ENCODE measurements around the gene ANLN.
A peak's percentile ranks its signal among the peaks of the same experiment; 100 is the strongest.
"Not testable (repeated sequence)": the region's sequence is repeated elsewhere in the genome, so short reads cannot be mapped to it uniquely, and the experiment has no call there.

The ANLN gene

GRCh38 chr7:36416251-36416650 is 26.6 kb downstream of the ANLN start:
- no peak for DNase-seq

GRCh38 chr7:36420307-36420706 is 30.6 kb downstream of the ANLN start:
- no peak for DNase-seq

DNA sequence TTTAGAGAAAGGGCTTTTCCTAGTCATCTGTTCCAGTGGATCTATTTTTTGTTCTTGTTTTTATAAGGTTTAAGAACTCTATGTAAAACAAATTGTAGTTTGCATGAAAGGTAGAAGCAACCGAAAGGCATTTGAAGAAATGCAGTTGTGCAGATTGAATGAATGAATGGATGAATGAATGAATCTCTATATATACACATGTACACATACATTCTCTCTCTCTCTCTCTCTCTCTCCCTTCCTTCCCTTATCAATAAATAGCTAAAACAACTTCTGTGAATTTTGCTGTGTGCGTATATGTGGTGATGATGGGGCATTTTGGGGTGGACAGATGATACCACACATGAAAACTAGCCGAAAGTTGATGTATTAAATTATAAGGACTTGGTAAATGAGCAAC is 32.4 kb downstream of the ANLN start:
- DNase-seq = no peak

DNA sequence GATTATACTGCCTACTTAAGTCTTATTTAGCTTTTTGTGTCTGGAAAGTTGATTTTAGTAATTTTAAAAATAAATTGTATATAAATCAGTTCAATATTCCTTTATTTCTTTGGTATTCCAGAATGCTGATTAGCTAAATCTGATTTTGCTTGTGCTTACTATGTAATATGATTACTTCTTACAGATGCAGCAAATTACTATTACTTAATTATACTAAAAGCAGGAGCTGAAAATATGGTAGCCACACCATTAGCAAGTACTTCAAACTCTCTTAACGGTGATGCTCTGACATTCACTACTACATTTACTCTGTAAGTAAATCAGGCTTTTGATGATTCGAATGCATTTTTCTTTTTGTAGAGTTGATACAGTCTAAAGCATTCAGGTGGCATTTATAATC is 34.0 kb downstream of the ANLN start:
- no peak for DNase-seq

DNA sequence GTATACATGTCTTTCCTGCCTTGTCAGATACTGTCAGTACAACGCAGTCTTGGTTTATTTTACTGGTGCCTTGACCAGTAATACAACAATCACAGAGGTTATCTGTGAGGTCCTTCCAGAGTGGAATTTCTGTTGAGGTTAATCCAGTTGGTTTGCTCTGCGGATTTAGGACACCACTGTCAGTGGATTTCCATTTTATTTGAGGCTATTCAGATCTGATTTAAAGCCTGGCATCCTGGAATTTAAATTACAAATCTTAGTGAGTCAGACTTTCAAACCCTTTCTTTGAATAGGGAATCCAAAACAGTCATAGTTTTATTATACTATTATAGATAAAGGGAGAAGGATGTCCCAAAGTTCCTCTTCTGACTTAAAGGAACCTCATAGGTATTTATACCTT is 40.5 kb downstream of the ANLN start:
- DNase-seq = no peak

DNA sequence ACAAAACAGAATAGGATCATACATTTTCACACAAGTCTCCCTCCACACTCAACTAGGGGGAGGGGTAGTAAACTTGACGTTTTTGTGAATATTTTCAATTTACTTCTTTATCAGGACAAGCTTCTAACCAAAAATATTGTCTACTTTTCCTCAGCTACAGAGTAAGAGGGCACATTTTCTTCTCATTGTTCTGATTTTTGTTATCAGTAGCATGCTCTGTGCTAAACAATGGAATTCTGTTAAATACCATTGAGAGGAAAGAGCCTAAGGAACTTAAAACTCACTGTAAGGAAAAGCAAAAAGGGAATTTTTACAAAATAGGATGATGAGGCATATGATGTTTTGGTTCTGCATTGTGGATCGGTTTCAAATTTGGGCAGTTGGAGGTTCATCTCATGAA is 41.2 kb downstream of the ANLN start:
- DNase-seq = no peak

GRCh38 chr7:36438211-36438610 is 48.5 kb downstream of the ANLN start:
- DNase-seq = no peak

- DNase-seq = no peak
These were observed 50.0 kb downstream of the ANLN start for GRCh38 chr7:36439624-36440023.

DNA sequence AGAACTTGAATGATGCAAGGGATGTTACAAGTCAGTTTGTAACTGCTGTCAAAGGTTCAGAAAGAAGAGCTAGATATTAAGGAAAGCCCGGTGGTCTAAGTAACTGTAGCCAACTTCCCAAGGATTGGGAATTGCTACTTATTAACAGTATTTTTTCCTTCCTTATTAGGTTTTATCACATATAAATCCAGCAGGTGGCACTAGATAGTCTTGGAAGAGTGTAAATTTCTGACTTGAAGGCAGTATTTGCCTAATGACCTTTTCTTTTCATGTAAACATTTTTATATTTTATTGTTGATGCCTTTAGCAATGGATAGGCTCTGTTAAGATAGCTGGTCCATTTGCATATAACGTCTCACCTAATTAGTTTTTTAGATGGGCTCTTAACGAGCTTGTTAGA is 51.2 kb downstream of the ANLN start:
- peak in 1 of 14 donors; percentile 46 for DNase-seq

GRCh38 chr7:36441344-36442022 is 51.8 kb downstream of the ANLN start:
- DNase-seq = peak in 1 of 14 donors; percentile 57

DNA sequence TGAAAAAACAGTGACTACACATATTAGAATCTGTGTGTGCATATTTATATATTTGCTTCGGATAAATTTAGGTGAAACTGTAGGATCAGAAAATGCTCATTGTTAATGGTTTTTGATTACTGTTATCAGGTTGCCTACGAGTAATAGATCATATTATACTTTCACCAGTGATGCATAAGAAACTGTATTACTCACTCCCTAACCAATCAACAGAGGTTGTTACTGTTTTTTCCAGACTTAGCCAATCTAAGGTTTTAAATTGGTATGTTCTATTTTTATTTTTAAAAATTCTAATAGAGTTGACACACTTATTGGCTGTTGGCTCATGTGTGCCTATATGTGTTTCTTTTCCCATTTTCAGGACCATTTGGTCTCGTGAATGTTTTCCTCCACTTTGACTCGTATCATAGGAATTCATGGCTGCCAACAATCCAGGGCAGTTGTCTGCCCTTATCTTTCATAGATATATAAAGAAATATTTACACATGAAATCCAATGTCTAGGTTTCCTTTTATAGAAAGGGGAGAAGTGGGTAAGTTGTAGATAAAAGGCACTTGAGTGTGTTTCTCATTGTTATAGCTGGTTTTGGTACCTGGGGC is 59.2 kb downstream of the ANLN start:
- no peak for DNase-seq

DNA sequence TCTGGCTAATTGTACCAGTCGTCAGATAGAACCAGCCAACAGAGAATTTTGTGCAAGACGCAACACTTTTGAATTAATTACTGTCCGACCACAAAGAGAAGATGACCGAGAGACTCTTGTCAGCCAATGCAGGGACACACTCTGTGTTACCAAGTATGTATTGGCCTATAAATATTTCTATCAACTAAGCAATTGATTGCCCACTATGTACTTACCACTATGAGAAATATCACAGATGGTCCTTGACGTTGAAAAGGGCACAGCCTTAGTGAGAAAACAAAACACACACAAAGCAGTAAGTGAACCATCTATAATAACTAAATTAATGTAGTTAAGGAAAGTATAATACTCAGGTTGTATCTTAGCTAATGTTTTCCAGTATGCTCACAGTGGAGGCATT is 60.0 kb downstream of the ANLN start:
- DNase-seq = no peak

DNA sequence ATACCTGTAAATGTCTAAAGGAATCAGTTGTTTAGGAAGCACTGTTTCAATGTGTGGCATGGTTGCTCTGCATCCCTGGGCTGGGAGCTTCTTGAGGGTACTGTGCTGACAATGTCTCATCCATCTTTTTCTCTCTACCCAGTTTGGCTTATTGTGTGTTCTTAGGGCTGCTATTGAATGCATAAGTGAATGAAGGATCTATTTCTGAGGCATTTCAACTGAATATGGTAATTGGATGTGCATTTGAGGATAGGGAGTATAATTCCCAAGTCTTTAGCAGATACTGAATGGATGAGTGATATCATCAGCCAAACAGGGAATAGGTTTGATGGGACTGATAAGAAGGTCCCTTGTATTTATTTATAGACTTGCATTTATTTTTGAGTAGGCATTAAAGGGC is 64.1 kb downstream of the ANLN start:
- no peak for DNase-seq

DNA sequence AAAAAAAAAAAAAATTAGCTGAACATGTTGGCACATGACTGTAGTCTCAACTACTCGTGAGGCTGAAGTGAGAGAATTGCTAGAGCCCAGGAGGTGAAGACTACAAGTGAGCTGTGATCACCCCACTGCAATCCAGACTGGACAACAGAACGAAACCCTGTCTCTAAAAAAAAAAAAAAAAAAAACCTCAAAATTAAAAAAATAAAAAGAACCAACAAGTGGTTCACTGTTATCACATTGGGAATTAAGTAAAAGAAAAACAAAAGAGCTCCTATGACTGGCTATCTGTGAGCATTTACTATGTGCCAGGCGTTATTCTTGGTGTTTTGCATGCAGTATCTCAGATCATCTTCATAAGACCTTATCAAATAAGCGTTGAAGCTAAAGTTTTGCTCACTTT is 66.0 kb downstream of the ANLN start:
- DNase-seq = no peak

DNA sequence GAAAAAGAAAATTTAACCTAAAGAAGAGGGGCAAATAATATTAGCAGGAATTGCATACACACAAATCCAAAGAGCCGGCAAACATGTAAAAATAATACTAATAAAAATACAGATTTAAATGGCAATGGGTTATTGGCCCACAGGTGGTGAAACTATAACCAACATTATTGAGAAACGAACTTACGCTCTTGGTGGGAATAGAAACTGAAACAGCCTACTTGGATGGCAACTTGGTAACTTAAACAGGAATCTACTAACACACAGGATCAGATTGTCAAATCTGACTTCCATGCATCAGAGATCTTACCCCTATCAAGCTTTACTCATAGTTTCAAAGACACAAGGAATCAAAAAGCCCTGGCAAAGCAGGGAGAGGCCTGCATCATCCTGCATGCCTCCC is 66.5 kb downstream of the ANLN start:
- no peak for DNase-seq

DNA sequence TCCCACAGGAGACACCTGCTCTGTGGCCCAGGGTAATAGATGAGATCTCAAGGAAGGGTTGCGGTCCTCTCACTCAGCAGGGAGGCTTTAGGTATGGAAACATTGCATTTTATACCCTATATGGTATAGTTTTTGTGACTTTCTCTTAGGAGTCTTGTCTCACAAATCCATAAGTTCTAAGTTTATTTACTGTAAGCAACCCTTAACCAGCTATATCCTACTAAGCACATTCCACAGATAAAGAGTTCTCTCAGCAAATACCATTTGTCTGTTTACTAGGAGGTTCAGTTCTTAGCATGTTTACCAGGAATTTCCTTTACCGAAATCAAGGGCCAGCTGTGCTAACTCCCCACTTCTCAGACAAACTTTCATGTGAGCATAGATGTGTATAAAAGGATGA is 66.9 kb downstream of the ANLN start:
- no peak for DNase-seq

GRCh38 chr7:36459236-36459960 is 69.7 kb downstream of the ANLN start:
- no peak for DNase-seq

GRCh38 chr7:36460811-36461429 is 71.3 kb downstream of the ANLN start:
- no peak for DNase-seq

DNA sequence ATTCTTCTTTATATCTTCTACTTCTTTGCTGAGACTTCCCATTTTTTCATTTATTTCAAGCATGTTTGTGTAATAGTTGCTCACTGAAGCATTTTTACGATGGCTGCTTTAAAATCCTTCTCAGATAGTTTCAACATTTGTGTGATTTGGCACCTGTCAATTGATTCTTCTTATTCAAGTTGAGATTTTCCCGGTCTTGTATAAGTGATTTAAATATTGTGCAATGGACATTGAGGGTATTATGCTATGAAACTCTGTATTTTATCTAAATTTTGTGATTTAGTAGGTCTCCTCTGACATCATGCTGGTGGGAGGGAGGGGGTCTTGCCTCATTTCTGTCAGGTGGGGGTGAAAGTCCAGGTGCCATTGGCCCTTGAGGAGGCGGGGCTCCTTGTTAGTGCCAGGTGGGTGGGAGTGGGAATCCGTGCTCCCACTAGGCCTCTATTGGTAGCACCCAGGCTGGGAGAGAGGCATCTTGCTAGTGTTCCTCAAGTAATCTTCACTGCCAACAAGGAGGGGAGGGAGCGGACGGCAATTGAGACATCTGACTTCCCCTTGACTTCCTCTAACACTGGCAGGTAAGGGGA is 73.0 kb downstream of the ANLN start:
- no peak for DNase-seq

DNA sequence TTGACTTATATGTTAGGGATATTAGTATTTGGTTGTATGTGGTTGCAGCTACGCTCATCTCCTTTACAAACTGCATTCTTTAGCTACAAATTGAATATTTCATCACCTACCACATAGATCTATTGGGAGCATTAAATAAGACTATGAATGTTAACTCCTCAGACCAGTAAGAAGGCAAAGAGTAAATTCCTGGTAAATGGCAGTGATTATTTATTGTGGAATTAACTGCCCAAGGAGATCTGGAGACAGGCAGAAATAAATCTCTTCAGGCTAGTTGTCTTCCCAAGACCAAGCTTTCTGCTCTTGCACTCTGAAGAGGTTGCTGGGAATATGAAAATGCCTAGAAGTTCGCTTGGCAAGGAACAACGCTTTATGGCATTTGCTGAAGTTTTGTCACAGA is 74.6 kb downstream of the ANLN start:
- no peak for DNase-seq

- not testable (repeated sequence) for DNase-seq
These were observed 76.3 kb downstream of the ANLN start for GRCh38 chr7:36466001-36466400.

- no peak for DNase-seq
These were observed 78.9 kb downstream of the ANLN start for GRCh38 chr7:36468370-36469101.
